IPS DF 4.7 (cell line): Measurements from ENCODE around the gene BMP8A.
"Not testable (repeated sequence)": the region's sequence is repeated elsewhere in the genome, so short reads cannot be mapped to it uniquely, and the experiment has no call there.

Experiments
- DNase-seq: peaks from one replicate; pipeline ENCODE4 v3.0.0-alpha.2; 2013; ENCODE audit warnings: low spot score; ENCODE audit errors: extremely low read depth

Gene BMP8A

DNA sequence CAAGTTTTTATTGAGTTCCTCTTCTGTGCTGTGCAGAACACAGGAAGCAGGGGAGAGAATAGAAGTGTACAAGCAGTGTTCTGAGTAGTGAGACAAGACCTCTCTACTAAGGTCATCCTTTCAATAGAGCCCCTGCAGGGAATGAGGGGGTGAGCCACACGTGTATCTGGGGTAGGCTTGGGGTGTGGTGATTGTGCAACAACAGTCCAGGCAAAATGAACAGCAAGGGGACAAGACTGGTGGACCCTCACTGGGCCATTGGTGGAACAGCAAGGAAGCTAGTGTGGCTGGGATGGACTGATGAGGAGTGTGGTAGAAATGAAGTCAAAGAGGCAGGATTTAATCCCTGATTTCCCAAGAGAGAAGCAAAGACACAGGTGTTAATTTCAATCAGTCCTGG lies 8.2 kb upstream of the BMP8A start:
- DNase-seq, result no peak

DNA sequence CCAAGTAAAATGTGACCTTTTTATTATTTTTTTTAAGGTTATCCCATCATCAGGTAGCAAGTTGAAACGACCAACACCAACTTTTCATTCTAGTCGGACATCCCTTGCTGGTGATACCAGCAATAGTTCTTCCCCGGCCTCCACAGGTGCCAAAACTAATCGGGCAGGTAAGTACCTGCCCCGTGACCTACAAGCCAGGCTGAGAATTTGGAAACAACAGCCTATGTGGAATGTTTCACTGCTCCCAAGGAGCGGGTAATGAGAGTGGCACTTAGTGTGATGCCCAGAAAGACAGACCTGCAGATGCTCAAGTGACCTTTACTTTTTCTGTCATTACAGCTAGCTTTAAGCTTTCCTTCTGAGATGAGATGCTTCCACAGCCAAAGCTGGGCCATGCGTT lies 6.9 kb upstream of the BMP8A start:
- DNase-seq, result no peak

DNA sequence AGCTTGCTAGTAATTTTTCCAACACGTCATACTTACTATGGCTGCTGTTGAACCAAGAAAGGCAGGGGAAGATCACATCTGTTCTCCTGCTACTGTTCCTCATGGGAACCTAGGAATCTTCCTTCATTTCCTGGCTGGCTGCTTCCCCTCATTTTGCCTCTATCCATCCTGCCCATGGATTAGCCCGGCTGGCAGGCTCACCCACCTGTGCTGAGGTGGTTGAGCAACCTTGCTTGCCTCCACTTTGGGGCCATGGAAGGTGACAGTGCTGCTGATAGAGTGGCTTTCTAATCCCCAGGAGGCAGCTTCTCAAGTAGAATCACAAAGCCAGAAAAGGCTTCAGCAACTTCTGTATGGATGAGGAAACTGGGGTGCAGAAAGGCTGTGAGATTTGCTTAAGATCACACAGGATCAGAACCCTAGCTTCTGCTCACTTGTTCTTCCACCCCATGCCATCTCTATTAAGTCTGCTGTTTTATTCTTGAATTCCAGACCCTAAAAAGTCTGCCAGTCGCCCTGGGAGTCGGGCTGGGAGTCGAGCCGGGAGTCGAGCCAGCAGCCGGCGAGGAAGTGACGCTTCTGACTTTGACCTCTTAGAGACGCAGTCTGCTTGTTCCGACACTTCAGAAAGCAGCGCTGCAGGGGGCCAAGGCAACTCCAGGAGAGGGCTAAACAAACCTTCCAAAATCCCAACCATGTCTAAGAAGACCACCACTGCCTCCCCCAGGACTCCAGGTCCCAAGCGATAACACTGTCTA lies 6.2 kb upstream of the BMP8A start:
- DNase-seq, result no peak

DNA sequence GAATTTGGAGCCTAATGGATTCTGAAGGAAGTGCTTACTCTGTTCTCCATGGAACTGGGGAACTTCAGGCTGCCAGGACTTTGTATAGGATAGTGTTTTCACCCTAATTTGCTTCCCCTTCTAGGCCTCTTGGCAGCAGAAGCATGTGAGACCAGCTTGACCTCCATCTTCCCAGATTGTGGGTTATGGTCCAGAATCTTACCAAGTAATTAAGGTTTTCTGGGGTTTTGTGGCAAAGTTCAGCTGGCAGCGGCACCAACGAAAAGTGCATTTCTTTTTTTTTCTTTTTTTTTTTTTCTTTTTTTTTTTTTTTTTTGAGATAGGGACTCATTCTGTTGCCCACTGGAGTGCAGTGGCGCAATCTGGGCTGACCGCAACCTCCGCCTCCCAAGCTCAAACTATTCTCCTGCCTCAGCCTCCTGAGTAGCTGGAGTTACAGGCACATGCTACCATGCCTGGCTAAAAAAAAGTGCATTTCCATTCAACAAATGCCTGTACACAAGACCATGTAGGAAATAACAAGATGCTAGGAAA lies 3.4 kb upstream of the BMP8A start:
- DNase-seq, result no peak

DNA sequence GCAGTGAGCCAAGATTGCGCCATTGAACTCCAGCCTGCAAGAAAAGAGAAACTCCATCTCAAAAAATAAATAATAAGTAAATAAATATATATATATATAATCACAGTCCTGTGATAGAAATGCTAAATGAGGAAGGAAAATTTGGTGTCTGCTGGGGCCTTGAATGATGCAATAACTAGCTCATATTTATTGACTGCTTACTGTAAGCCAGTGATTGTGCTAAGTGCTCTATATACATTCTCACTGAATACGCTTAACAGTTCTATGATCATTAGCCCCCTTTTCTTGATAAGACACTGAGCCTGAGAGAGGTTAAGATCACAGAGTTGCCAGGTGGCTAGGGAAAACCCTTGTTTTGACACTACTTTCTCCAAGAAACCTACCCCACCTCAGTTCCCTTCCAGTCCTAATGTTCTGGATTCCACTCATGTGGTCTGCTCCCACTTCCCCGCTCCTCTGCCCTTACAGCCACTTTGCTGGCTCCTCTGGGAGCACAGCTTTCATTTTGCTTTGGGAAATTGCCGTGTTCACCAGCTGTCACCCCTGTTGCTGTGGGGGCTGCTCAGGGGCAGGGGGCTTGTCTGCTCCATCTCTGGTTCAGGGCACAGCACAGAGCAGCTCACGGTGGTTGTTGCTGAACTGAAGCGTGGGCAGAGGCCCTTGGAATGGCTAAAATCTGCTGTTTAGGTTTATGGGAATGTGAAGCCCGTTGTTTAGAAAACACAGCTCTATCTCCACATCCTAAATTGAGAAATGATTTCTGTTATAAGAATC lies 2.5 kb upstream of the BMP8A start:
- DNase-seq, result no peak

DNA sequence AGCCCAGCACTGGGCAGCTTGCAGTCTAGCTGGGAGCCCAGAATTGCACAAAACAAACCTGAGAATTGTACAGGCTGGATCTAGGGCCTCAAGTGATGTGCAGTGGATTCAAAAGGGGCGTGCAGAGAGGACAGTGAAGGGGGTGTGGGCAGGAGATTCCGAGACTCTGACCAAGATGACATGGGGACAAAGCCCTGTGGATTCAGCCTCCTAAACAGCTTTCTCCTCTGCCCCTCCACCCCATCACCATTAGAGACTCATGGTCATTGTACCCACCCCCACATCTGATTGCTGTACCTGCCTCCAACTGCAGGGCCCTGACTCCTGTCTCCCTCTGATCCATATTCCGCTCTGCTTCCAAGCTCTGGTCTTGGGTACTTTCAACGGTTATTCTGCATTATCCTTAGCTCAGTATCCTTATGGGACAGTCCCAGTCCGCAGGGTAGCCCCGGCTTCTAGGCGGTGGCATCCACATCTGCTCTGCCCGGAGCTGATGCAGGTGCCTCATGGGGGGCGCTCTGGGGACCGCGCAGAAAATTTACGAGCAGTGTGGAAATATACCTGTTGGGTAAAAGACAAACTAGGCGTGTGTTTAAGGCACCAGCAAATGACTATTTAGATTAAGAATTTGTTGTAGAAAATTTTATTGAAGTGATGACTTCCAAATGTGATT lies 1.7 kb upstream of the BMP8A start:
- no peak for DNase-seq

DNA sequence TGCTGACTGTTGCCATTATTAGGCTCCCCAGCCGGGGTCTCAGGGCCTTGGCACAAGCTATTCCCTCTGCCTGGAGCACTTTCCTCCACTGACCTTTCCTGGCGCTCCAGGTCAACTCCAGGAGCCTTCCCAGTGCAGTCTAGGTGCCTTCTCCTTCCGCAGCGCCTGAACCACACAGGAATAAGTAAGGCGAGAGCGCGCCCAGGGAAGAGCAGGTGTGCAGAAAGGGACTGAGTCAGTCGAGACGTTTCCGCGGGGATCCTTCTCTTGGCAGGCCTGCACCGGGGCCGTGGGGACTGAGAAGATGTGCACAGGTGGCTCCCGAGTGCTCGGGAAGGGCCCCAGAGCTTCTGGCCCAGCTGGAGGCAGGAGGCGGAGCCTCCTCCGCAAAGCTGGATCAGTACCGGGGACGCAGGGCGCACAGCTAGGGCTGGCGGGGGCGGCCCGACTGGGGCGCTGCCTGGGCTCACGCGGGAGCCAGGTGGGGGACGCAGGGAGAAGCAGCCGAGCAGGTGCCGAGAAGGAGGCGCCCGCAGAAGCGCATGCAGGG lies 765 bp upstream of the BMP8A start:
- DNase-seq, result no peak

DNA sequence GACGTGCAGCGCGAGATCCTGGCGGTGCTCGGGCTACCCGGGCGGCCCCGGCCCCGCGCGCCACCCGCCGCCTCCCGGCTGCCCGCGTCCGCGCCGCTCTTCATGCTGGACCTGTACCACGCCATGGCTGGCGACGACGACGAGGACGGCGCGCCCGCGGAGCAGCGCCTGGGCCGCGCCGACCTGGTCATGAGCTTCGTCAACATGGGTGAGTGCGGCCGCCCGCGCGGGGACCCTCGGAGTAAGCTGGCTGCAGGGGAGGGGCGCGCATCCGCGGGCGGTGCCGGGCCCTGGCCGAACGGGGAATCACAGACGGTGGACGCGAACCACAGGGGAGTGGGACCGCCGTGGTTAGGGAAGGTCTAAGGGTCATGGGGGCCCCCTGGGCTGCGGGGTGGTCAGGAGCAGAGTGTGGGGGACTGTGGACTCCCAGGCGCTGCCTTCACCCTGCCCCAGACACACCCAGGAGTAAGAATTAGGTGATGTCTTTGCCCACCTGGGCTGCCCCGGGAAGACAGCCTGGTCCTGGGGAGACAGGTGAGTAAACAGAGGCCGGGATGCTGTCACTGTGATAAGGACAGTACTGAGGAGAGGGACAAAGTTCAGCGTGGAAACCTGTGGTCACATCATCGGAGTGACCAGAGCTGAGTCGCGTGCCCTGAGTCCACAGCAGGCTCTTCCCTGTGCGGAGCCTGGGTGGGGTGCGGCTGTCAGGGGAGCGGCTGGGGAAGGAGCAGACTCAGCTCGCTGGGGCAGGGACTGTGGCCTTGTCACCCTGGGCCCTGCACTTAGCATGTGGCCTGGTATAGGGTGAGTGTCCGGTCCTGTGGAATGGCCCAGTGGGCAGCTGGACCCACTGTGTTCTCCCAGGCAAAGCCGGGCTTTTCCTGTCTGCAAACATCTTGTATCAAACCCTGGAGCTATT lies 944 bp downstream of the BMP8A start:
- not testable (repeated sequence) for DNase-seq

DNA sequence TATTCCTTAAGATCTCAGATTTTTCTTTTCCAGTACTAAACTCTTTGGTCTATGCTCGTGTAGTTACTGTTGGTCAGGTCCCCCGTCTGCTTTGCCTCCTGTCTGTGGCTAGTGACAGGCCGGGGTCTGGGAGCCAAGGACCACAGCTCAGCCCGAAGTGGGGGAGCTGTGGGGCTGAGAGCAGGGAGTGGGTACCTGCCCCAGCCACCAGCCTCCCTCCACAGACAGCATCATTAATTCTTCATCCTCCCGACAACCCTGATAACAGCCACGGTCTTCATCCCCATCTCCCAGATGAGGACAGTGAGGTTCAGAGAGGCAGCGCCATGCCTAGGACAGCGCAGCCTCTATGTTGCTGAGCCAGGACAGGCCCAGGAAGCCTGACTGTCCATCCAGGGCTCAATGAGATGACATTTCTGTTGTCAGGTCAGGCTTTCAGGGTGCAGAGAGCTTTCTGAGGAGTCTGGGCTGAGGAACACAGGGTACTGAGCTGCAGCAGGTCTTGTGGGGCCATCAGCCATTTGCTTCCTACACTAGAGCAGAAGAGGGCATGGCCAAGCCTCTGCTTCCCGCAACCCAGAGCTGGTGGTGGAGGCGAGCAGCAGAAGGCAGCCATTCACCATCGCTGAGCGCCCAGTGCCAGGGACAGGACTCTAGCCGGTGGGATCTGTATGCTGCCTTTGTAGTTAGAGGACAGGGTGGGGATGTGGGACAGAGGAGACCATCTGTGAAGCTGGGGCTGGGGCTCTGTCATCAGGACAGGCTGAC lies 1.8 kb downstream of the BMP8A start:
- DNase-seq, result not testable (repeated sequence)

DNA sequence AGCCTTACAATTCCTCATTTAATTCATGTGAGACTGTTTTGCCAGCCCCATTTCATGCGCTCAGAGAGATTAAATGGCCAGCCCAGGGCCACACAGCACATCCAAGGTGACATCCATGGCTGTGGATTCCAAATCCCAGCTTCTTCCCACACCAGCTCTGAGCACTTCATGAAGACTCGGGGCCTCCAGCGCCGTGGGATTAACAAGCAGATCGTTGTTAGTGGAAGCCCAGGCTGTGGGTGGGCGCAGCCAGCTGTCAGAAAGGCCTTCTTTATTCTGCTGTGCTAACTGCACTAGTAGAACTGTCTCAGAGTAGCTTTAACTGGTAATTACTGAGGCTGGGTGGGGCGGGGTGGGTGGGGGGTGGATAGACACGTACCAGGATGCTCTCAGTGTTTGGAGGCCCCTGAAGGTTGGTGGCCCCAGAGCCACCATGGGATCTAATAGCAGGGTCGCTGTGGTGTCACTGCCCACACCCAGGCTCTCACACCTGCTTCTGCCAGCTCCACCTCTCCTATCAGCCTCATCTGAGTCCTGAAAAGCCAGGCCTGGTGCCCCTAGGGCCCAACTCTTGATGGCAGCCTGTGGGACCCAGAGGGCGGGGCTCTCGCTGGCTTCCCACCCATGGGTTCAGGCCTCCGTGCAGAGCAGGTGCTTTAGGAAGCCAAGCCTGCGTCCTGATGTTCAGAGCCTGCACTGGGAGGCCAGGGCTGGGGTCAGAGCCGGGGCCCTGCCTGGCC lies 3.4 kb downstream of the BMP8A start:
- no peak for DNase-seq

DNA sequence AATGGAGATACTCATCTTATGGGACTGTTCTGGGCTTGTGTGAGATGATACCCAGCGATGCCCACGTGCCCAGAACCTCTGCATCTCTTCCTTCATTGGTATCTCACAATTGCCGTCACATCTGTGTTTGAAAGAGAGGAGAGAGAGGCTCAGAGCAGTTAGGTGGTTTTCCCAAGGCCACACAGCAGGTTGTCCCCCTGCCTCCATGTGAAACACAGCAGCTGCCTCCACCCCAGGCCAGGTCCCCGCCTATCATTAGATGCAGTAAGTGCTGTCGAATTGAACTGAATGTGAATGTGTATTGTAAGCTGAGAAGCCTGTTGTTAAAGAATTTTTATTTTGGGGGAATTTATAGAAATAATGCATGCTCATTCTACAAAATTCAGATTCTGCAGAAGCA lies 5.1 kb downstream of the BMP8A start:
- DNase-seq, result not testable (repeated sequence)

DNA sequence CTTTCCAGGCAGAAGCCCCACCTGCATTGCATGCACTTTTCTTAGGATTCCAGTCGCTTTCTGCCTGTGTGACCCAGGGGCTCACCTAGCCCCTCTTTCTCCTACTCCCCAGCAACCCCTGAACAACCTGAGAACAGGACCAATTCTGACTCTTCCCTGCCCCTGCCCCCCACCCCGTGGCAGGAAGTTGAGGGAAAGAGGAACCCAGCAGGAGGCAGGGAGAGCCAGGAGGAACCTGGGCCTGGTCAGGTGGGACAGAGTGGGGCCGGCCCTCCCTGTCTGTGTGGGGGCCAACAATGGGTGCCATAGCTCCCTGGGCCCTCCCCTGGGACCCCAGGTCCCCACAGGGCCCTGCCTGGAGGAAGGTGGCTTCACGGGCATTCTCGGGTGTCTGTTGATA lies 6.1 kb downstream of the BMP8A start:
- no peak for DNase-seq

DNA sequence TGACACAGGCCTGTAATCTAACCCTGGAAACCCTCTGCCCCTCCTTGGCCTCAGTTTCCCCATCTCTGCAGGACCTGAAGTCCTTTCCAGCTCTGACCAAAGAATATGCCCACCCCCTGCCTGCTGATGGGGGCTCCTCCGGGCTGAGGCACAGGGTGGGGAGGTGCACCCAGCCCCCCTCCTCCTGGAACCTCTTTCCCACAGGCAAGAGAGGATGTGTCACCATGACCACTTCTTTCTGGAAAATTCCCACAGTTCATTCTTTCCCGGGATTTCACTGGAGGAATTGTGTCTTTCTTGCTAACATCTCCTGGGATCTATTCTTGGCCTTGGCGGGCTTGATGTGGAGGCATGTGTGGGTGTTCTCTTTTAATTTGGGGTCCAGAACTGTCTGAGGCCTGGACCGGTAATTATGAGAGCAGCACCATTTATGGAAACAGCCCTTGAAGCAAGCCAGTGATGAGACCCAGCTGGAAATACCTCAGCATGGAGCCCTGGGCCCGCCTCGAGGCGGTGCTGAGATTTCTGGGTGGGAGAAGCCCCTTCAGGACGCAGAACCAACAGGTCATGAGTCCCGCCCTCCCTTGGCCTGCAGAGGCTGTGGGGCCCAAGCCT lies 6.8 kb downstream of the BMP8A start:
- DNase-seq, result not testable (repeated sequence)

DNA sequence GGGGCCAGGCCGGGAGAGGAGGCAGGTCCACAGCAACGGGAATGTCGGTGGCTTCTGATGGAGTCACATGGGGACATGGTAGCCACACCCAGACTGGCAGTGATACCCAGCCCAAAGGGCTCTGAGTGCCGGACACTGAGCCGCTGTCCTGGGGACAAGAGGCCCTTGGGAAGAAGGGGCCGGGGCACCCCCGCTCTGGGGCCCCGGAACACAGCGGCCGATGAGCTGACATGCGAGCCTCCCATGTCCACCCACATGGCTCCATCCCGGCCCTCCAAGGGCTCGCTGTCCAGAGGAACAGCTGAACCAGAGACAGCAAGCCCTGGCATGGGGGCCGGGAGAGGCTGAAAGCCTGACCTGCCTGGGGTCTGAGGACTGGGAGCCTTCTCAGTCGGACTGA lies 7.4 kb downstream of the BMP8A start:
- DNase-seq, result not testable (repeated sequence)

DNA sequence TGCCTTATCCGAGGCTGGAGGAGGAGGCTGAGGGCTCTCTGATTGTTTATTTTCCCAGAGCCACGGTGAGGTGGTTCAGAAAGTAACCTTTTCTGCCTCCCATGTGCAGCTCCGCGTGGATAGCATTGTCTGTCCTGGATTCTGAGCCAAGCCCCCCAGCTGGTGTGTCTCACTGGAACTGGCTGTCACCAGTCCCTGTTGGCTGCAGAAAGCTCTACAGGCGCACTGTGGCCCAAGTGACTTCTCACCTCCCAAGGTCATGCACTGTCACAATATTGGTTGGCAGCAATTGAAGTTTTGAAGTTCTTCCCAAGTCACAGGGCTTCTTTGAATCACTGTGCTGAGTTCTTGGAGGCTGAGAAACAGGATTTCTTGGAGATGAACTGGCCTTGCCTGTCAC lies 8.2 kb downstream of the BMP8A start:
- DNase-seq, result no peak

DNA sequence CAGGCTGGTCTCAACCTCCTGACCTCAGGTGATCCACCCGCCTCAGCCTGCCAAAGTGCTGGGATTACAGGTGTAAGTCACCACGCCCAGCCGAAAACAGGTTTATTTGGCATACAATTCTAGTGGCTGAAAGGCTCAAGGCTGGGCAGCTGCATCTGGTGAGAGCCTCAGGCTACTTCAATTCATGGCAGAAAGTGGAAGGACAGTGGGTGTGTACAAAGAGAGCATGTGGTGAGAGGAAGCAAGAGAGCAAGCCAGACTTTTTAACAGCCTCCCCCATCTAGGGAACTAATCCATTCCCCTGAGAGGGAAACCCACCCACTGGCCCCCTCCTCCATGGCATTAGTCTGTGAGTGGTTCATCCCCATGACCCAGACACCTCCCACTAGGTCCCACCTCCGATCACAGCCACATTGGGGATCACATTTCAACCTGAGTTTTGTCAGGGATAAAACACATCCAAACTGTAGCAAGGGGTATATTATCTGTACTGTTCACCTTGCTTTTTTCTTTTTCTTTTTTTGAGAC lies 9.5 kb downstream of the BMP8A start:
- no peak for DNase-seq

DNA sequence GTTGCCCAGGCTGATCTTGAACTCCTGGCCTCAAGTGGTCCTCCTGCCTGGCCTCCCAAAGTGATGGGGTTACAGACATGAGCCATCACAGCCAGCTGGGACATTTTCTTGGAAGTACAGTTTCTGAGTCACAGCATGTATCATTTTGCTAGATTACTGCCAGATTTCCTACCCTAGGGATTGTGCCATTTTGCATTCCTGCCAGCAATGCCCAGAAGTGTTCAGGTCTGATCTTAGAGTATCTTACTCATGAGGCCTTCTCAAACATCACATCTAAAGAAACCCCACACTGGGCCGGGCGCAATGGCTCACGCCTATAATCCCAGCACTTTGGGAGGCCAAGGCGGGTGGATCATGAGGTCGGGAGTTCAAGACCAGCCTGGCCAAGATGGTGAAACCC lies 10.2 kb downstream of the BMP8A start:
- DNase-seq, result no peak

DNA sequence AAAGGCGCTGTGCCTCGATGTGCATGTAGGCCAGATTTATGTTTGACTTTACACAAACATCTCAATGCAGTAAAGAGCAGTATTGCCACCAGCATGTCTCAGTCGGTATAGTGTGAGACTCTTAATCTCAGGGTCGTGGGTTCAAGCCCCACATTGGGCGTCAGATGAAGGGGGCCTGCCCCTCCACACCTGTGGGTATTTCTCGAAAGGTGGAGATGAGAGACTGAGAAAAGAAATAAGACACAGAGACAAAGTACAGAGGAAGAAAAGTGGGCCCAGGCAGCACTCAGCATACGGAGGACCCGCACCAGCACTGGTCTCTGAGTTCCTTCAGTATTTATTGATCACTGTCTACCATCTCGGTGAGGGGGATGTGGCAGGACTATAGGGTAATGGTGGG lies 13.0 kb downstream of the BMP8A start:
- DNase-seq, result not testable (repeated sequence)

DNA sequence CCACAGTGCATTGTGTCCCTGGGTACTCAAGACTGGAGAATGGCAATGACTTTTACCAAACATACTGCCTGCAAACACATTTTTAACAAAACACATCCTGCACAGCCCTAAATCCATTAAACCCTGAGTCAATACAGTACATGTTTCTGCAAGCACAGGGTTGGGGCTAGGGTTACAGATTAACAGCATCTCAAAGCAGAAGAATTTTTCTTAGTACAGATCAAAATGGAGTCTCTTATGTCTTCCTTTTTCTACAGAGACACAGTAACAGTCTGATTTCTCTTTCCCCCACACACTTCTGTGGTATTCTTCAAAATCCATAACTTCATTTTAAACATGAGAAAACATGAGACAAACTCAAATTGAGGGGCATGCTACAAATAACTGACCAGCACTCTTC lies 13.9 kb downstream of the BMP8A start:
- no peak for DNase-seq
